VCaP (cell line): ENCODE measurements around the gene TFEB.

Experiments used
- H3K27ac ChIP-seq: fragments of 450-650 bp; 2 replicates; pipeline ENCODE4 v1.5.1; 2017
- TF ChIP-seq, protein P1 (sequence below): fragments of 450-650 bp; conservative IDR thresholded peaks from 2 replicates; pipeline ENCODE4 v1.5.1; 2017; ENCODE audit warnings: mild to moderate bottlenecking, moderate library complexity

Gene TFEB

DNA sequence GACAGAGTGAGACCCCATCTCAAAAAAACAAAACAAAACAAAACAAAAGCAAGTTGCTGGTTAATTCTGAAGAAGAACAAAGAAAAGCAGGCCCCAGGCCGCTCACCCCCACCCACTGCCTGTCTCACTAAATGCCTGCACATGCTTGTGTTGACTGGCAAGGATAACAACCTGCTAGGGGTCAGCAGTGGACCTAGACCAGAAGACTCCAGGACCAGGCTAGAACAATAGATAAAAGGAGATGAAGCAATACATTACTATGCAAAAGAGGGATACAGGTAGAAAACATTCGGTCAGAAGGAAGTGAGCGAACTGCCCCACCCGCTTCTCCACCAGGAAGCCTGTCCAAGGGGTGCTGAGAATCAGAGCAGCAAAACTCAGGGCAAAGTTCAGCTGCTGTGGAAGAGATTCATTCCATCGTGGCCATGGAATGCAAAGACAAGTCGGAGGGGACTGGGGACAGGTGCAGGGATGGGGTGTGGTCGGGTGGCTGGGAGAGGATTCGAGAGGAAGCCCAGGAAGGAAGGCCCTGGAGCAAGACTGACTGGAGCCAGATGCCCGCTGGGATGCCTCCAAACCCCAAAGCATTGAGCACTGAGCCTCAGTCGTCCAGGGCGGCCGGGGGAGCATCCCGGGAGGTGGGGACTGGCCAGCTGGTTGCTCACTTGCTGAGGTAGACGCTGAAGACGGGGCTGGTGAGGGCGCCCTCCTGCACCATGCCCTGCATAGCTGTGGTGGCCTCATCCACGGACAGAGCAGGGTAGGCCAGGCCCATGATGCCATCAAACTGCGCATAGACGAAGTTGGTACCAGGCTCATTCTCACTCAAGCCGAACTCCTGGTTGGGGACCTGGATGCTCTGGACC, 6.5 kb upstream of the TFEB start:
- no peak overlapping the region for H3K27ac ChIP-seq
- TF ChIP-seq, protein P1, sequence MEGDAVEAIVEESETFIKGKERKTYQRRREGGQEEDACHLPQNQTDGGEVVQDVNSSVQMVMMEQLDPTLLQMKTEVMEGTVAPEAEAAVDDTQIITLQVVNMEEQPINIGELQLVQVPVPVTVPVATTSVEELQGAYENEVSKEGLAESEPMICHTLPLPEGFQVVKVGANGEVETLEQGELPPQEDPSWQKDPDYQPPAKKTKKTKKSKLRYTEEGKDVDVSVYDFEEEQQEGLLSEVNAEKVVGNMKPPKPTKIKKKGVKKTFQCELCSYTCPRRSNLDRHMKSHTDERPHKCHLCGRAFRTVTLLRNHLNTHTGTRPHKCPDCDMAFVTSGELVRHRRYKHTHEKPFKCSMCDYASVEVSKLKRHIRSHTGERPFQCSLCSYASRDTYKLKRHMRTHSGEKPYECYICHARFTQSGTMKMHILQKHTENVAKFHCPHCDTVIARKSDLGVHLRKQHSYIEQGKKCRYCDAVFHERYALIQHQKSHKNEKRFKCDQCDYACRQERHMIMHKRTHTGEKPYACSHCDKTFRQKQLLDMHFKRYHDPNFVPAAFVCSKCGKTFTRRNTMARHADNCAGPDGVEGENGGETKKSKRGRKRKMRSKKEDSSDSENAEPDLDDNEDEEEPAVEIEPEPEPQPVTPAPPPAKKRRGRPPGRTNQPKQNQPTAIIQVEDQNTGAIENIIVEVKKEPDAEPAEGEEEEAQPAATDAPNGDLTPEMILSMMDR = no peak

DNA sequence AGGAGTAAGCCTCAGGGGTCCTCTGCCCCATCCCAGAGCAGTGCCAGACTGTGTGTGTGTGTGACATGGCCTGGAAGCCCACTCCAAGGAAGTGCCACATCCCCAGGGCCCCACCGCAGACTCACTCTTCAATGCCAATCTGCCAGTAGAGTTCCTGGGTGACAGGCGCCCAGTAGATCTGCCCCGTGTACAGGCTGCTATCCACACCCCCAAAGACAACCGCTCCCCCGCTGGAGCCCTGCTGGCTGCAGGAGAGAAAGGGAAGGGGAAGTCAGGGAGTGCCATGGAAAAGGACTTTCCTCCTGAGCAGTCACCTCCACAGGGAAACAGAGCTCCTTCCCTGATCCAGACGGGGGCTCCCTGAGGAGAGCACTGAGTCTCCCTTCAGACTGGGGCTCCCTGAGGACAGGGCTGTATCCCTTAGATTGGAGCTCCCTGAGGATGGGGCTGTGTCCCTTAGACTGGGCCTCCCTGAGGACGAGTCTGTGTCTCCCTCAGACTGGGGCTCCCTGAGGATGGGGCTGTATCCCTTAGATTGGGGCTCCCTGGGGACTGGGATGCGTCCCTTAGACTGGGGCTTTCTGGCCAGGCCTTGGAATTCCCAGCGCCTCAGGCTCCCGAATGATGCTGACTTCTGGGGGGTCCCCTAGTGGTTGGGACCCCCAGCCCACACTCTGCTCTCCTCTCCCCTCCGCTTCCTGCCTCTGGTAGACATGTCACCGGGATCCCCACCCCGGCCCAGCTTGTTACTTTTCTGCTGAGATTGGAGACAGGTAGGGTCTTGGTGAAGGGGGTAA, 5.2 kb upstream of the TFEB start:
- H3K27ac ChIP-seq = no peak overlapping the region
- TF ChIP-seq, protein P1 = no peak

DNA sequence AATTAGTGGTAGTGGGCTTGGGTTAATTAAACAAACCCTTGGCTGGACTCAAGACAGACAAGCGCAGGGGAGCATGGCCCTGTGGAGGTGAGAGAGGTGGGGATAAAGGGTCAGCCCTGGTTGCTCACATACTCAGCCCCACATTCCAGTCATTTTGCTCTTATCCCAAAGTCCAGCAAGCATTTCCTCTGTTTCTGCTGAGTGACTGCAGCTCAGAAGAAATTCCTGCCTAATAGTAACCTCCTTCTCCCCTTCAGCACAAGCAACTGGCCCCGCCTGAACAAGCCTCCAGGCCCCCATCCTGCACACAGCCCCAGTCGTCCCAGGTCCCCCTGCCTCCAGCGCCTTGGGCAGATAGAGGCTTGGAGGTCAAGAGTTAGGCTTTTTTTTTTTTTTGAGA, 3.6 kb upstream of the TFEB start:
- TF ChIP-seq, protein P1 = no peak
- H3K27ac ChIP-seq = no peak overlapping the region

DNA sequence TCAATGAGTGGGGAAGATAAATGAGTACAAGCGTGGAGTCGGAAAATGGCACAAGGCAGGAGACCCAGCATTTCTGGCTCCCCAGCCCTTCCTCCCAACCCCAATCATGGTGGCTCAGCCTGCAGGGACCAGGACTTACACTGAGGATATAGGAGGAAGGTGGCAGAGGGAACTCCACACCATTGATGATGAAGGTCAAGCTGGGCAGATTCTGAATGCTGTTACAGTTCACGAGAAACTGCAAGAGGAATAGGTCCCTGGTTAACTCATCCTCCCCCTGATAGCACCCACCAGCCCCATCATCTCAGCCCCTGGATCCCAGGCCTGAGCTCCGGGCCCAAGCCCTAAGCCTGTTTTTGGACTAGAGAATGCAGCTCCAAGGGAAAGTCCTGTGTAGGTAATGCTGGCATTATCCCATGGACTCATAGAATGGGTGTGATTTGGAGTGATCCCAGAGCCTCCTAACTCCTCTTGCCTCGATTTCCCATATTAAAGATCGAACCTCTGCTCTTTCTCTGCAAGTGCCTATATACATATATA, 2.3 kb upstream of the TFEB start:
- TF ChIP-seq, protein P1 = no peak
- no peak overlapping the region for H3K27ac ChIP-seq

DNA sequence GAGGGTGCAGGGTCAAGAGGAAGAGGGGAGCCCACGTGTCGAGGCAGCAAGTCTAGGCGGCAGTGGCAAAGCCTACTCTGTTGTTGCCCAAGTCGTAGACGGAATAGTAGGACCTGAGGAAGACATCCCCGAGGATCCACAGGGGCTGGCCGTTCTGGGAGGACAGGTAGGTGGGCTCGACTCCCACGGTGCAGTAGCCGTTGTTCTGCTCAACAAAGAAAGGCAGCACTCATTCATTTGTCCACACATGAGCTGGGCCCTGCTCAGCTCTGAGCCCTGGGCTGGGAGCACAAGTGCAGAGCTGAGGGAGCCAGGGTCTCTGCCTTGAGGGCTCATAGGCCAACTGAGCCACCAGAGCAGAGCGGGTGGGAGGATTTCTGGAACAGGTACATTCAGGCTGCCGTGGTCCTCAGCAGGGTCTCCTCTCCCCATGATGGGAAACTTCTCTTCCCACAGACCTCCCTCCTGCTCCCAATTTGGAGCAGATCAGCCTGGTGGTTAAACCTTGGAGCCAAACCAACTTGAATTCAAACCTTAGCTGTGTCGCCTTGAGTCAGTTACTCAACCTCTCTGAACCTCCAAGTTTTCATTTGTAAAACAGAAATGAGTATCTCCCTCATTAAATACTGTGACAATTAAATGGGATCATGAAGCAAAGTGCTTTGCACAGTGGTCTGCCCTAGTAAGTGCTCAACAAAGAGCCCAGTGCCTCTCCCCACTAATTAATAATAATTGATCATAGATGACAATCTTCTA, 1.6 kb upstream of the TFEB start:
- H3K27ac ChIP-seq = no peak overlapping the region
- TF ChIP-seq, protein P1 = no peak

DNA sequence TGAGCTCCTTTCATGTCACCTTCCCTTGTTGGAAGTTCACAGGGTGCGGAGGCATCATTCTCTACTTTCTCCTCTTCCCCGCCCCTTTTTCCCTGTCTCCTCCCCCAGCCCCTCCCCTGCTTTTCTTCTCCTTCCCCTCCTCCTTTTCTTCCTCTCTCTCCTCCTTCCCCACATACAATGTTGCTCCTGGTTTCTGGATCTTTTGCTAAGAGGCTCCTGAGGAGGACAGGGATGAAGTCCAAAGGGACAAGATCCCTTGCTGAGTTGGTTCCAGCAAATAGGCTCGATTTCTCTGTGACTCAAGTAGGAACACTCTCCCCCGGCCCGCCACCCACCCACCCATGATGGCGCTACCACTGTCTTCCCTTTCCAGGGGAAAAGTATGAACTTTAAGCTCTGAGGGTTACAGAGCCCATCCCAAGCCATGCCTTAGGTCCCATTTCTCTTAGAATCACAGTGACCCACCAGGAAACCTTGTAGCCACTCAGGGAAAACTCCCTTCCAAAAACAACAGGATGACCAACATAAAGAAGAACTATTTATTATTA, 852 bp upstream of the TFEB start:
- TF ChIP-seq, protein P1 = no peak
- H3K27ac ChIP-seq = no peak overlapping the region; the same call in 1 of the 2 replicates
